HL-60 (cell line): ENCODE data around the gene TMEM9.

Source experiments
- DNase-seq, 2 experiments: peaks; one replicate each; pipeline ENCODE4 v3.0.0-alpha.2; 2010 to 2020; ENCODE audit warnings: low read depth in 1 of 2, low spot score in 1 of 2
- H3K27ac ChIP-seq: fragments of 250-450 bp; sonication (Bioruptor Pico); replicated peaks from 2 replicates; pipeline ENCODE4 v1.5.1; 2020; ENCODE audit warnings: mild to moderate bottlenecking, moderate library complexity
- H3K27me3 ChIP-seq: fragments of 250-450 bp; sonication (Bioruptor Pico); 2 replicates; pipeline ENCODE4 v1.5.1; 2021; ENCODE audit warnings: mild to moderate bottlenecking, moderate library complexity; ENCODE audit not compliant: insufficient read depth, poor library complexity, severe bottlenecking
- H3K4me3 ChIP-seq: replicated peaks from 2 replicates; pipeline ENCODE4 v1.5.1; 2011; ENCODE audit warnings: mild to moderate bottlenecking, control low read depth, low read length; ENCODE audit not compliant: insufficient read depth
- GABPA ChIP-seq: IDR thresholded peaks from 2 replicates; pipeline ENCODE4 v1.6.1; 2012; ENCODE audit warnings: low read depth
- POLR2AphosphoS5 ChIP-seq: IDR thresholded peaks from 2 replicates; pipeline ENCODE4 v1.6.1; 2012; ENCODE audit warnings: low read depth
- SPI1 ChIP-seq: IDR thresholded peaks from 2 replicates; pipeline ENCODE4 v1.6.1; 2012; ENCODE audit warnings: low read depth, mild to moderate bottlenecking, borderline replicate concordance
- TF ChIP-seq, protein P1 (sequence below): IDR thresholded peaks from 2 replicates; pipeline ENCODE4 v1.6.1; 2012; ENCODE audit warnings: low read depth; ENCODE audit not compliant: insufficient replicate concordance
- TF ChIP-seq, protein P2 (sequence below): IDR thresholded peaks from one replicate; pipeline ENCODE4 v1.5.1; 2011; ENCODE audit warnings: low read length, control low read depth, inconsistent platforms; ENCODE audit not compliant: insufficient read depth

TMEM9 gene

DNA sequence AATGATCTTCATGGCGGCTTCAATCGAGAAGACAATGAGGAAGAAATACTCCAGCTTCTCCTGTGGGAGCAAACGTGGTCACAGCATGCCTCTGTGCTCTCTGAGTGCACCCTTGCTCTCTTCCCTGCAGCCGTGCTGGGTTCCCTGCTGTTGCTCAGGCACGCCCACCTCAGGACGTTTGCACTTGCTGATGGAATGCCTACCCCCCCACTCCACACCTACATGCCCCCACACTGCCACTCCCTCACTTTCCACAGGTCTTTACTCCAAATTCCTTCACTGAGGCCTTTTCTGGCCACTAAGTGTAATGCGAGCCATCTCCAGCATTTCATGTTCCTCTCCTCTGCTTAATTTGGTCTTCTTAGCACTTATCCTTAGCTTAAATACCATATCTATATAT is 60.3 kb downstream of the TMEM9 start:
- Histone ChIP-seq H3K27me3 (no peaks in the 10 kb centered on the region), H3K27ac (no peak overlapping the region), H3K4me3 (no peak overlapping the region)
- no peak for DNase-seq
- TF ChIP-seq GABPA (no peak), POLR2AphosphoS5 (no peak), SPI1 (no peak)
- TF ChIP-seq, protein P1, sequence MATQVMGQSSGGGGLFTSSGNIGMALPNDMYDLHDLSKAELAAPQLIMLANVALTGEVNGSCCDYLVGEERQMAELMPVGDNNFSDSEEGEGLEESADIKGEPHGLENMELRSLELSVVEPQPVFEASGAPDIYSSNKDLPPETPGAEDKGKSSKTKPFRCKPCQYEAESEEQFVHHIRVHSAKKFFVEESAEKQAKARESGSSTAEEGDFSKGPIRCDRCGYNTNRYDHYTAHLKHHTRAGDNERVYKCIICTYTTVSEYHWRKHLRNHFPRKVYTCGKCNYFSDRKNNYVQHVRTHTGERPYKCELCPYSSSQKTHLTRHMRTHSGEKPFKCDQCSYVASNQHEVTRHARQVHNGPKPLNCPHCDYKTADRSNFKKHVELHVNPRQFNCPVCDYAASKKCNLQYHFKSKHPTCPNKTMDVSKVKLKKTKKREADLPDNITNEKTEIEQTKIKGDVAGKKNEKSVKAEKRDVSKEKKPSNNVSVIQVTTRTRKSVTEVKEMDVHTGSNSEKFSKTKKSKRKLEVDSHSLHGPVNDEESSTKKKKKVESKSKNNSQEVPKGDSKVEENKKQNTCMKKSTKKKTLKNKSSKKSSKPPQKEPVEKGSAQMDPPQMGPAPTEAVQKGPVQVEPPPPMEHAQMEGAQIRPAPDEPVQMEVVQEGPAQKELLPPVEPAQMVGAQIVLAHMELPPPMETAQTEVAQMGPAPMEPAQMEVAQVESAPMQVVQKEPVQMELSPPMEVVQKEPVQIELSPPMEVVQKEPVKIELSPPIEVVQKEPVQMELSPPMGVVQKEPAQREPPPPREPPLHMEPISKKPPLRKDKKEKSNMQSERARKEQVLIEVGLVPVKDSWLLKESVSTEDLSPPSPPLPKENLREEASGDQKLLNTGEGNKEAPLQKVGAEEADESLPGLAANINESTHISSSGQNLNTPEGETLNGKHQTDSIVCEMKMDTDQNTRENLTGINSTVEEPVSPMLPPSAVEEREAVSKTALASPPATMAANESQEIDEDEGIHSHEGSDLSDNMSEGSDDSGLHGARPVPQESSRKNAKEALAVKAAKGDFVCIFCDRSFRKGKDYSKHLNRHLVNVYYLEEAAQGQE: no peak
- TF ChIP-seq, protein P2, sequence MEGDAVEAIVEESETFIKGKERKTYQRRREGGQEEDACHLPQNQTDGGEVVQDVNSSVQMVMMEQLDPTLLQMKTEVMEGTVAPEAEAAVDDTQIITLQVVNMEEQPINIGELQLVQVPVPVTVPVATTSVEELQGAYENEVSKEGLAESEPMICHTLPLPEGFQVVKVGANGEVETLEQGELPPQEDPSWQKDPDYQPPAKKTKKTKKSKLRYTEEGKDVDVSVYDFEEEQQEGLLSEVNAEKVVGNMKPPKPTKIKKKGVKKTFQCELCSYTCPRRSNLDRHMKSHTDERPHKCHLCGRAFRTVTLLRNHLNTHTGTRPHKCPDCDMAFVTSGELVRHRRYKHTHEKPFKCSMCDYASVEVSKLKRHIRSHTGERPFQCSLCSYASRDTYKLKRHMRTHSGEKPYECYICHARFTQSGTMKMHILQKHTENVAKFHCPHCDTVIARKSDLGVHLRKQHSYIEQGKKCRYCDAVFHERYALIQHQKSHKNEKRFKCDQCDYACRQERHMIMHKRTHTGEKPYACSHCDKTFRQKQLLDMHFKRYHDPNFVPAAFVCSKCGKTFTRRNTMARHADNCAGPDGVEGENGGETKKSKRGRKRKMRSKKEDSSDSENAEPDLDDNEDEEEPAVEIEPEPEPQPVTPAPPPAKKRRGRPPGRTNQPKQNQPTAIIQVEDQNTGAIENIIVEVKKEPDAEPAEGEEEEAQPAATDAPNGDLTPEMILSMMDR: no peak

DNA sequence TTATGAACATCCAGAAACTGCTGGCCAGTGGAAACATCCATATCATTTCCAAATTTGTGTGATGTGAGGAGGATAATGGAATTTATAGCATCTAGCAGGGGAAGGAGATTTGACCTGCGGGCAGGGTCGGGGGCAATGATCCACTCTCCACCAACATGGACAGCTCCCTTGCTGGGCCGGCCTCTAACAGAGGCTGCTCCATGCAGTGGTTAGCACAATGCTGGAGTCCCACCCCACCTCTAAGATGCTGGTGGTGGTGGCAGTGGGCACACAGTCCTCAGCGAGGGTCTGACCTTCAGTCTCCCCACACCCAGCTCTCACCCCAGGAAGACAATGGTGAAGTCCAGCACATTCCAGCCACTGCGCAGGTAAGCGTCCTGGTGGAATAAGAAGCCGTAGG is 60.7 kb downstream of the TMEM9 start:
- no peak for DNase-seq
- no peak overlapping the region for H3K4me3 ChIP-seq
- no peaks in the 10 kb centered on the region for H3K27me3 ChIP-seq
- no peak overlapping the region for H3K27ac ChIP-seq
- TF ChIP-seq, protein P1: no peak
- TF ChIP-seq POLR2AphosphoS5 (no peak), SPI1 (no peak), GABPA (no peak)
- TF ChIP-seq, protein P2: no peak

DNA sequence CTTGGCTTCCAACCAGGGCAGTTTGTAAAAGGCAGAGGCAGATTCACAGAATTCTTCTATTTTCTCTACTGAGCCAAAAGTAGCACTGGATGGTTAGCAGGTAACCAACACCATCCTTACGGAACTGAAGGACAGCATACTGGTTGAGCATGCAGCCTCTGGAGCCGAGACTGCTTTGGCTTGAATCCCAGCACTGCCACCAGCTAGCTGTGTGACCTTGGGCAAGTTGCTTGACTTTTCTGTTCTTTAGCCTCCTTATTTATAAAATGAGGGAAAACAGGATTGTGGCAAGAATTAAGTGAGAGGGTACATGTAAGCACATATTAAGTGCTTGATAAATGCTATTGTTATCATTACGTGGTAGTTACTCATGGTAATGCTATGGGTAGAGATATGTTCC is 61.5 kb downstream of the TMEM9 start:
- DNase-seq: no peak
- no peak overlapping the region for H3K27ac ChIP-seq
- no peak overlapping the region for H3K4me3 ChIP-seq
- TF ChIP-seq SPI1 (no peak), GABPA (no peak), POLR2AphosphoS5 (no peak)
- TF ChIP-seq, protein P2: no peak
- TF ChIP-seq, protein P1: no peak
- no peaks in the 10 kb centered on the region for H3K27me3 ChIP-seq
